HG03159 (cell line): ENCODE results near the gene LIFR.

ENCODE experiments used
- ATAC-seq: cut with Tn5 transposase; IDR thresholded peaks from one replicate; pipeline ENCODE4 v1.9.1; 2021; ENCODE audit warnings: mild to moderate bottlenecking, moderate library complexity; ENCODE audit not compliant: unreplicated experiment

LIFR gene

GRCh38 chr5:38446029-38446522 is 110.4 kb downstream of the LIFR start:
- no peak for ATAC-seq

GRCh38 chr5:38445374-38446028 is 110.9 kb downstream of the LIFR start:
- no peak for ATAC-seq

- no peak for ATAC-seq
These were observed 113.1 kb downstream of the LIFR start for GRCh38 chr5:38443390-38443789.

GRCh38 chr5:38442247-38442573 is 114.2 kb downstream of the LIFR start:
- ATAC-seq: no peak

- peak; percentile 99 for ATAC-seq
These were observed 114.8 kb downstream of the LIFR start for GRCh38 chr5:38441453-38442246.

GRCh38 chr5:38438757-38439156 is 117.7 kb downstream of the LIFR start:
- no peak for ATAC-seq

GRCh38 chr5:38434966-38435705 is 121.3 kb downstream of the LIFR start:
- ATAC-seq: no peak

GRCh38 chr5:38433160-38433861 is 123.1 kb downstream of the LIFR start:
- ATAC-seq: no peak

- ATAC-seq: no peak
These were observed 125.1 kb downstream of the LIFR start for GRCh38 chr5:38431242-38431853.

- no peak for ATAC-seq
These were observed 129.2 kb downstream of the LIFR start for GRCh38 chr5:38426986-38427950.

- ATAC-seq: no peak
These were observed 130.0 kb downstream of the LIFR start for GRCh38 chr5:38426490-38426889.
